HG03439 (cell line): ENCODE measurements around the gene STEEP1.

Experiments
- ATAC-seq: cut with Tn5 transposase; IDR thresholded peaks from one replicate; pipeline ENCODE4 v1.9.1; 2021; ENCODE audit warnings: mild to moderate bottlenecking, moderate library complexity; ENCODE audit not compliant: unreplicated experiment

STEEP1 gene

DNA sequence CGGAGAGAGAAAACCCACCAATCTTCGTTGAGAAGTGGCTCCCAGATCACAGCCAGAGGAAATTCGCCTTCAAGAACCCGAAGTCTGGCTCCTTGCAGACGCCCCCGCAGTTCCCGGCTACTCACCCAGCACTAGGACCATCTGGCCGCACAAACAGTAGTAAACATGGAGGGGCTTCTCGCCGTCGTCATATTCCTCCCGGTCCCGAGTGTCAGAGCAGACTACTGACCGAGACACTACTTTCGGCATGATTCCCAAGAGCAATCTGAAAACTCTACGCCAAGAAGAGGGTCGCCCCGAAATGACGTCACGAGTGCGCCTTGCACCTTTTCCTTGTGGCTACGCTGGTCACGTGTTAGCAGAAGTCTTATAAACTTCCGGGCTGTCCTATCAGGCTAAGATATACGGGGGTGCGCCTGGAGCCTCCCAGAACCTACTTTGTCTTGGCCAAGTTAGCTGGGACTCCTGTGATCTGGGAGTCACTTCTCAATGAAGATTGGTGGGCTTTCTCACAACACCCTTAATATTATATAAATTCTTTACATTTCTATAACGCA is at the start of gene STEEP1:
Gene STEEP1 (minus strand): TSS at position 303 of the 557 bp plus-strand sequence. CDS start 54 bp downstream, at position 249.
- peak; percentile 86 for ATAC-seq

DNA sequence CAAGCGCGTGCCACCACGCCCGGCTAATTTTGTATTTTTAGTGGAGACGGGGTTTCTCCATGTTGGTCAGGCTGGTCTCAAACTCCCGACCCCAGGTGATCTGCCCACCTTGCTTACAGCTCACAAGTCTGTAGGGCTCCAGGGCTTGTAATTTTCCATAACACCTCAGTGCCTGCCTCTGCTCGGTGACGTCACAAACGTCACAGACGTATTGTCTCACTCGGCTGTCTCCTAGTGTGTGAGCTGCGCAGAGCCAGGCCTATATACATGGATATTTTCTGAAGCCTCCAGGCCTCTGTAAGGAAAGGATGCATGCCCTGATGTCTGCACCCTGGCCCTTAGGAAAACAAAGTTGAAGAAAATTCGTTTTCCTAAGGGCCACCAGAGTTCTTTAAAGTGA is 49.6 kb upstream of the STEEP1 start:
- no peak for ATAC-seq

DNA sequence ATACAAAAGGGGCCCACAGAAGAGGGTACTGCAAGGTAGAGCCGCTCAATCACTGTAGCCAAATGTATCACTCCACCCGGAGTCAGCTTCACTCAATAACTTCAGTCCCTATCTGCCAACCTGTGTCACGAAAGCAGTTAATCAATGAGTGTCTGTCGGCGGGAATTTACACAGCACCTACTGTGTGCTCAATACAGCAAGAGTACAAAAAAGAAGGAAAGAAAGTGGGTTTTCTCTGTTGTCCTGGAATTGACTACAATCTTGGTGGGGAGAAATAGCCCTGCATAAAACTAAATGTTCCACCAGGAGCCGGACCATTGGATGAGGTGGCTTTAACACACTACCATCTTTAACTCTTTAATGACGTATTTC is 41.8 kb upstream of the STEEP1 start:
- no peak for ATAC-seq

DNA sequence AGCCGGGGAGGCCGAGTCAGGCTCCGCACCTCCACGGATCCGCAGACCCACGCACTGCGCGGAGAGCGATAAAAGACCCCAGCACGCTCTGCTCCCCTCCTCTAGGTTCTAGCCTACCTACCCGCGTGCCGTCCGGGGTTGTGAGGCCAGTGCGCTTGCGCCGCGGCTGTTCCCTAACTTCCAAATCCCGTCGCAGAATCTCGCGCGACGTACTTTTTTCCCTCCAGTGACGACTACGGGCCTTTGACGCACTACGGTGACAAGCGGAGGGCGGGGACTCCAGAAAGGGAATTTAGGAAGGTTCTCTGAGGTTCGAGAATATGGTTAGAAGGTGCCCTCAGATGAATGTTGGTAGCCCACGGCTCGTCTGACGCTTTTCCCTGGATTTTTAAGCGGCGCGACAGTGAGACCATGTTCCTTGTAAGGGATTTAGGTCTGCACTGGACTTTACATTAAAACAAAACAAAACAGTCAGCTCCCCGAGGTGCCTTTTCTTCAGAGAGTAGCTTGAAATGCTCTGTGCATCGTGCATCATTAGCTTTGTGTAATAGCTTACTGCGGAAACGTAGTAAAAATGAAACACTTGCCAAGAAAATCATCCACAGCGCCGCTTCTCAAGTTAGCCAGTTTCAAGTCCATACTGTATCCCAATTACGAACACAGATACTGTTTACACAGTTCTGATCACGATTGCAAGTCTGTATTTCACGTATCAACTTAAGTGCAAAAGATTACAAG is 41.2 kb upstream of the STEEP1 start, which contains the start of gene NKRF:
Gene NKRF (minus strand): TSS at position 145 of the 738 bp plus-strand sequence.
- ATAC-seq, result peak; percentile 66

DNA sequence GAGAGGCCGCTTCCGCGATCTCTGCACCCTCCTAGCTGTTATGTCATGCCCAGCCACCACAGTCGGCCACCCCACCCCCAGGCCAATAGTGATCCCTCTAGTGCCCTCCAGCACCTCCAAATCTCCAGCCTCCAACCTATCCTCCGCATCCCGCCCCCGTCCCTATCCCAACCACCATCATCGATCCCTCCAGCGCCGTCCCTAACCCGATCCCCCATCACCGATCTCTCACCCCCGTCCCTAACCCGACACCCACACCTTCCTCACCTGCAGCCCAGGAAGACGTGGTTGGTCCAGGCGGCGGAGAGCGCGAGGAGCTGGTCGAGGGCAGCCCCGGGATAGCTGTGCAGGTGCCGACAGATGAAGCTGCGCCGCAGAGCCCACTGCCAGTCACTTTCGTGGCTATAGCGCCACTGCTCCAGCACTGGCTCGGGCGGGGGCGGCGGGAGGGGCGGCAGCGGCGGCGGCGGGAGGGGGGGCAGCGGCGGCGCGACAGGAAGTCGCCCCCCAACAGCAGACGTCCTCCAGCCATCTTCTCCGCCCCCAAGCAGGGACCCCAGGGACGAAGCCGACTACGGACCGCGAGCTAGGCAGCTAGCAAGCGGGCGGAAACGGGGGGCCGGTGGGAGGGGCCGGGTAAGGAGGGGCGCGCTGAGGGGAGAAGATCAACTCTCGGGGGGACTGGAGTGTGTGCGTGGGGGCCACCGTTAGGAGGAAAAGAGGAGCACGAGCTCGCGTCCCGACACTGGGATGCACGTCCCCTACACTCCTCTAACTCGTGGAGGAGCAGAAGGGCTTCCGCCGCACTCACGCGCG is 40.5 kb upstream of the STEEP1 start:
- ATAC-seq, result peak; percentile 32

DNA sequence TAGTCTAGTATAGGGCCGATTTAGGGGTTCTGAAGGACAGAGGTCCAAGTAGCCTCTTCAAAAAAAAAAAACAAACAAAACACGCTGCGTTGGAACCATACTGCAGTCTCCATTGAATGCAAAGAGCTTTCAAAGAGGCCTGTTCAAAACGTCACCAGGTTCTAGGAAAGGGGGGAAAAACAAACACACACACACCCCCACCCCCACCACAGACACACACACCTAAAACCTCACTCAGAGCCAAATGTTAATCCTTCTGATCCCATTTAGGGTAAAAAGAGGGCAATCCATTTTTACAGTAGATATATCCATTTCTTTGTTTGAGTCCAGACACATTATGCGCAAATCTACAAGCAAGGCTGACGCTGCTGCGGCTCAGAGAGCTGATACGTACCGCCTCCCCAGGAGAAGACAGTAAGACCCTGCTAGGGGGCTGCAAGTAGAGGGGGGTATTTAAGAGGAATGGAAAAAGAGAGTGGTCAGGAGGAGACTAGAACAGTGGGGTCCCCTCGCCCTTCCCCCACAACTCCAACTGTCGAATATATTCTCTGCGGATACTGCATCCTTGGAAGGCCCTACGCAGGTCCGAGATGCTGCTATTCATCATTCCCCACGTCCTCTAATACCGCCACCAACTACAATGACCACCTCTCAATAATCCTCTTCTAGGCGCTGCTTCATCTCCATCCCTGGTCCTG is 39.7 kb upstream of the STEEP1 start:
- no peak for ATAC-seq

DNA sequence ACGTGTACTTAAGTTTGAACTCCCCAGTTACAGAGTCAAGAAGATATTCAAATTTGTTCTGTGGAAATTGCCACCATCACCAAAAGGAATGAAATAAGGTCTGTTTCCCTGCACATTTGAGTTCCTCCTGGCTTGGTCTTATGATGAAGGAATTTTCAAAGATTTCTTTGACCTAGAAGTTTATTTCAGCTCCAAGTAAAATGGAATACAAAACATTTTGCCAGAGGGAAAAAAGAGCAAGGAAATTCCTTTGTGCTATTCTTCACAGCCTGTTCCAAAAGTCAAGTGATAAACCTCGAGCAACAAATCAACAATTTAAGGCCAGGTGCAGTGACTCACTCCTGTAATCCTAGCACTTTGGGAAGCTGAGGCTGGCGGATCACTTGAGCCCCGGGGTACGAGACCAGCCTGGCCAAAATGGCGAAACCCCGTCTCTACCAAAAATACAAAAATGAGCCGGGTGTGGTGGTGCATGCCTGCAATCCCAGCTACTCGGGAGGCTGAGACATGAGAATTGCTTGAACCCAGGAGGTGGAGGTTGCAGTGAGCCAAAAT is 37.6 kb upstream of the STEEP1 start:
- no peak for ATAC-seq

DNA sequence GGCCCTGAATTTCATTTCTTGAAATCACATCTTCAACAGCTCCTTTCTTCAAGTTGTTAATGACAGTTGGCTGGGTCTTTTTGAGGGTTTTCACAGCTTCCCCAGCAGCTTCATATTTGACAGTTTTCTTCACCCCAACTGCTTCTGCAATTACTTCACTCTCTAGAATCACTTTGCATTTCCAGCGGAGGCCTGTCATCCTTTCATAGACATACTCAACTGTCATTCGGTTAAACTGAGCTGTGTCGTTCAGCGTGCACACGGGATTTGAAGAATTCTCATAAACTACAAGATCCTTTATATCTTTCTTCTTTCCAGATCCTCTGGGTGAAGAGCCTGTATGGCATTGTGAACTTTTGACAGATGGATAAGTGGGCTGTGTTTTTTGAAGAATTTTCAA is 24.6 kb upstream of the STEEP1 start:
- no peak for ATAC-seq

DNA sequence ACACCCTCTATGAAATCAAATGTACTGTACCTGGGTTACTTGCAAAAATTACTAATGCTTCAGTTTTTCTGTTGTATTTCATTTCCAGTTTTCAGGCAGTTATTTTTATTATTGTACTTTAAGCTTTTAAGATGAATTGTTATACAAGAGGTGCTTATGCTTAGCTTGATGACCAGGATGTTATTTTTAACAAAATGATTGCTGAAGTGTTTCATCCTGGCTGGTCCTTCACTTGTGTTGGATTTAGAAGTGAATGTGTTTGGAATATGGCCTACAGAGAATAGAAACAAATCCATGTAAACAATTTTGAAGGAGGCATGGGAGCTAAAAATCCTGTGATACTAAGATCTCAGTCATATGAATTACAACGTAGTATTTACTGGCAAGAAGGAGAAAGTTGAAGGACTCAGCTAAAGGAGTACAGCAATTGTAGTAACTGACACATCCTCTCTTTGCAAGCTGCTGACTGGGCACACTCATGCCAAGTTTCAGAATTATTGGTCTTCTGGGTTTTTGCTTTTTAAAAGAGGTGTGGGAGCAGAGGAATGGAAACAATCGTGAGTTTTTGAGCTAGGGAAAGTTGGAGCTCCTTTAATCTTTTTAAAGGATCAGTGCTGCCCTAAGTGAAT is 18.3 kb upstream of the STEEP1 start:
- ATAC-seq, result no peak

DNA sequence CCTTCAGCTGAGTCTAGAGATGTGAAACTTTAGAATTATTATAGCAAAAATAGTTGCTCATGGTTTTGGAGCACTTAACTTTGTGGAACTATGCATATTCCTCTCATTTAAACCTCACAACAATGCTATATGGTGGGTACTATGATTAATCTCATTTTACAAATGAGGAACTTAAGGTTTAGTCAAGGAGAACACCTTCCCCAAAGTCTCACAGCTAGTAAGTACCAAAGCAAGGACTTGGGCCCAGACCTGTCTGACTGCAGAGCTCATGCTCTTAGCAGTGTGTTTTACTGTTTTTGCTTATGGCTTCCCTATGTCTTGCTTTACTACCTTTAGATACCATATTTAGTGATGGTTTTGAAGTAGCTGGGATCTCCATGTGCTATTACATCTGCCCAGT is 14.2 kb upstream of the STEEP1 start:
- no peak for ATAC-seq

DNA sequence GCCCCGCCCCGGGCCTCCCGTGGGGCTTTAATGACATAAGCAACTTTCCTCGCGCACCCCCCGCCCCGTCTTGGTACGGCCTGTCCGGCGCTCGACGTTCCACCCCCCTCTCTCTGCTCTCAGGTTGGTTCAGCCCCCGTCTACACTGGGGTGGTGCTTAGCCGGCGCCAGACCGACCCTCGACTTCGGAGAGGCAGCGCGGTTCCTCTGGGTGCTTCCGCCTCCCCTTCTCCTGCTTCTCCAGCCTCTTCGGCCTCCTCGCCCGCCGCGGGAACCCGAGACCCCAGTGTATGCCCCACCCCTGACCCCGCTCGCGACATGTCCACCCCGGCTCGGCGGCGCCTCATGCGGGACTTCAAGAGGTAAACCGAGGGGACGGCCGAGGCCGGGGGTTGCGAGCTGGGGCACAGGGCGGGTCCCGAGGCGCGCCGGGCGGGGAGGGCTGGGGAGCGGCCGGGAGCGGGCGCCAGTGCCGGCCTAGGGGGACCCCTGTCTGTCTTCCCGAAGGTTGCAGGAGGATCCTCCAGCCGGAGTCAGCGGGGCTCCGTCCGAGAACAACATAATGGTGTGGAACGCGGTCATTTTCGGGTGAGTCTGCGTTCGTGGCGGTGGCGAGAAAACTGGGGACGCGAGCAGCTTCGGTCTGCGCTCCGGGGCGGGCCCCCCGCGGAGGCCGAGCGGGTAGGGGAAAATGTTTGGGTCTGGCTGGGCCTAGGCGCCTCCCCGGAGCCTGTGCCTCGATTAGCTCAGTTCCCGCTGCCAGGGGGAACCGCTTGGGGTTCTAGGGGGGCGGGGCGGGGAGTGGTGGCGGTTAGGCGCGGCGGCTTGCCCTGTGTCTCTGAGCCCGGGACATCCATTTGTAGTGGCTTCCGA is 9.4 kb upstream of the STEEP1 start, which contains the start of gene UBE2A:
Gene UBE2A (plus strand): TSS at position 170 of the 873 bp plus-strand sequence. CDS start 149 bp downstream, at position 319.
- peak; percentile 85 for ATAC-seq

DNA sequence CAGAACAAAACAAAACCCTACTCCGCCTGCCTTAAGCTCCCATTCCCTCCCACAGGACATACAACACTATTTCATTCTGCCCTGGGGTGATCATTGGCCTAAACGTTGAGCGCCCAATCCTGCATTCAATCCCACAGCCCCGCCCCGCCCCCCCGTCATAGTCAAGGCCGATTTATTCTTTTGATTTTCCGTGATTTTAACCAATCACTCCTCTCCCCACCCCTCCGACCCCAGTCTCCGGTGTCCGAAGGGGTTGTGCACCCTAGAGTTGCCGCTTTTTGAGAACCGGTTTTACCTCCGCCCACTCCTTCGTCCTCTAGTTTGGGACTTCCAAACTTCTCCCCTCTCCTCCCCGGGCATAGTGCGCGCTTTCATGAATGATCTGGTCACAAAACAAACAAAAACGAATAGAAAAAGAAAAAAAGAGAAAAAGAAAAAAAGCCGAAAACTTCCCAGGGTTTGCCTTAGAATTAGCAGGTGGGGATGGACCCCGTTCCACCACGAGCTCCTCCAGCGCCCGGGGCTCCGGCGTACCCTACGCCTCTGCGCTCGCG is 8.7 kb upstream of the STEEP1 start:
- ATAC-seq, result peak; percentile 18

DNA sequence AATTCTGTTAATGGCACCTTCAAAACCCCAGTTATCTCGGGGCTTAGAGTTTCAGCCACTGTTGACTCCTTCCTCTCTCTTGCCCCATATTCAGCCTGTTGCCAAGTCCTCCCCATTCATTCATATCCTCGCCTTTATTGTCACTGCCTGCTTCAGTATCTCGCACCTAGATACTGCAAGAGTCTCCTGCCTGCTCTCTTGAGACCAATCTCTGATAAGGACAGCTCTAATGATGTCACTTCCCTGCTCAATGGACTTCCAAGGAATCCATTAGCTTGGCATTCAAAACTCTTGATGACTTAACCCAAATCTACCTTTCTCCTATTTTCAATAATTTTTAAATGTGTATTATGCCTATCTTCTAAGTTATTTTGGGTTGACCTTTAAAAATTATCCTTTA is 8.0 kb upstream of the STEEP1 start:
- ATAC-seq, result no peak

DNA sequence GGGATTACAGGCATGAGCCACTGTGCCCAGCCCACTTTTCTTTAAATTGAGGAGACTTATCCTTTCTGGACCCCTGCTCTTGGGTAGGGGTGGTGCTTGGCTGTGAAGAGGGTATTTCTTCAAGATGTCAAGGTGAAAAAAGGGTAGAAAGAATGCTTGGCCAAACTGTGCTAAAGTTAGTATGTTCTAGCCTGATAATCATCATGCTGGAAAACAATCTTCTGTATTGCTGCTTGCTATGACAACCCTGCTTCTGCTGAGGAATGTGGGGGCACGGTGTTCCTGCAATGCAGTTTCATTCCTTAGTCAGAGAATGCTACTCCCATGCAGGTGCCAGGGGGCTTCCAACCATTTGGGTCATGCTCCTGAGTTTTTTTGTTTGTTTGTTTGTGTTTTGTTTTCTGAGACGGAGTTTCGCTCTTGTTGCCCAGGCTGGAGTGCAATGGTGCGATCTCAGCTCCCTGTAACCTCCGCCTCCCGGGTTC is 5.2 kb upstream of the STEEP1 start:
- ATAC-seq, result no peak

DNA sequence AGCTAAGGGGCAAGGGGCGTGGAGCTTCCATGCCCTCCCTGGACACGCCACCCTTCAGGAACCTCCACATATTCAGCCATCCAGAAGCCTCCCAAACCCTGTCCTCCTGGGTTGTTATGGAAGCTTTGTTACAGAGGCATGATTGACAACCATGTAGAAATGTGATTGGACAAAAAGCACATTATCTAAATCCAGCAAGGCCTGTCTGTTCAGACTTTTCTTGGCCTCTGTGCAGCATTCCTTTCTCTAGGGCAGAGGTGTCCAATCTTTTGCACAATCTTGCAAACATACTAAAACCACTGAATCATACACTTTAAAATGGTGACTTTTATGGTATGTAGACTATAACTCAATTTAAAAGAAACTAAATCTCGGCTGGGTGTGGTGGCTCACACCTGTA is 12.7 kb downstream of the STEEP1 start:
- no peak for ATAC-seq

DNA sequence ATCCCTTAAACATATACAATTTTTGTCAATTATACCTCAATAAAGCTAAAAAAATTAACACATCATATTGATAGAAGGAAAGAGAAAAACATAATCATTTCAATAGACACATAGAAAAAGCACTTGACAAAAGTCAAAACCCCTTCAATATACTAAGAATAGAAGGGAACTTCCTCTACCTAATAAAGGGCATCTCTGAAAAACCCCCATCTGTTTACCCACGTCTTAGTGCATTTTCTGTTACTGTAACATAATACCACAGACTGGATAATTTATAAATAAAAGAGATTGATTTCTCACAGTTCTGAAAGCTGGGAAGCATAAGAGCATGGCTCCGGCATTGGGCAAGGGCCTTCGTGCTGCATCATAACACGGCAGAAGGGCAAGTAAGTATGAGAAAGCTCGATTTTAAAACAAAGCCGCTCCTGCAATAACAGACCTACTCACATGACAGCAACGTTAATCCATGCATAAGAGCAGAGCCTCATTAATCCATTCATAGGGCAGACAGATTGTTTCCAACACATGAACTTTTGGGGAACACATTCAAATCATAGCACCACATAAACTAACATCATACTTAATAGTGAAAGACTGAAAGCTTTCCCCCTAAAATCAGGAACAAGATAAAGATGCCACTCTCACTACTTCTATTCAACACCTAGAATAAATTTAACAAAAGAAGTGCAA is 15.7 kb downstream of the STEEP1 start:
- no peak for ATAC-seq

DNA sequence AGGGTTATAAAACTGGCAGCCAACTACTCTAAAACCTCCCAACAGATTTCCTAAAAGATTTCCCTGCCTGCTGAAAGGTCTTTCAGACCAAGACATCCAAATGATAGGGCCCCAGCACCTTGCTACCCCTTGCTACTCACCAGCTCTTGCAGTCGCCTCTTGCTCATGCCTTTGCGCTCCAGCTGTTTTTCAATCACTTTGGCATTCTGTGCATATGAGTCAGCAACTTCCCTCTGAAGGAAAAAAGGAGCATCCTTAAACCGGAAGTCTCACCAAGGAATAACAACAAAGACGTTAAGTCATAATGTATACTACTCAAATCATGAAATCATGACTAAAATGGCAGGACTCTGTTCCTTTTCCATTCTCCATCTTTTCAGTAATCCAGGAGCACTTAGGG is 24.0 kb downstream of the STEEP1 start:
- ATAC-seq, result no peak

DNA sequence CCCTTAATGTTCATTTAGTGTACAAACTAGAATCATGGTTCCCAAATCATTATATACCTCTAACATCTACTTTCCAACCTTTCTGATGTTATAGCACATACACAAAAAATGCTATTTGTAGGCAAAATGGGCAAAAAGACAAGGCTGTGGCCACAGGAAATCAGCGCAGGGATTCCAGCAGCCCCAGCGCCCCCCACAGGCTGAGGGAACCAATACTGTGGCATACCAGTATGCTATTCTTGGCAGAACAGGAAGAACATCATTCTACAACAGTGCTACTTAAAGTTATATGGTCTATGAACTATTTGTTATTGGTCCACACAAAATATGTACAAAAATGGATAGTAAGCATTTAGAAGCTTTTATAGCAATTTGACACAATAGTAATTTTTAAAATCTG is 25.3 kb downstream of the STEEP1 start:
- no peak for ATAC-seq
